Endothelial cell of umbilical vein (primary cell): ENCODE measurements around the gene KCNMB2.

Source experiments
- CTCF ChIP-seq, 2 donors: IDR thresholded peaks; 1 replicate in 1 of 2; 2 replicates in 1 of 2; pipeline ENCODE4 v1.5.1; 2011; ENCODE audit warnings: low read length in 2 of 2, mild to moderate bottlenecking in 2 of 2, moderate library complexity in 2 of 2, control low read depth in 1 of 2, inconsistent platforms in 1 of 2, low read depth in 1 of 2; ENCODE audit not compliant: insufficient read depth in 1 of 2; ENCODE audit errors: extremely low read depth in 1 of 2
- EZH2 ChIP-seq: IDR thresholded peaks from 2 replicates; pipeline ENCODE4 v1.6.1; 2012; ENCODE audit warnings: borderline replicate concordance, low read depth, mild to moderate bottlenecking, moderate library complexity, low read length, inconsistent platforms; ENCODE audit not compliant: severe bottlenecking
- FOS ChIP-seq: IDR thresholded peaks from 2 replicates; pipeline ENCODE4 v1.6.1; 2011; ENCODE audit warnings: mild to moderate bottlenecking, low read length, moderate library complexity, borderline replicate concordance; ENCODE audit not compliant: insufficient read depth
- GATA2 ChIP-seq: IDR thresholded peaks from 2 replicates; pipeline ENCODE4 v1.7.0; 2011; ENCODE audit warnings: low read depth, mild to moderate bottlenecking, moderate library complexity, mixed read lengths, low read length; ENCODE audit not compliant: insufficient read length, insufficient read depth
- JUN ChIP-seq: IDR thresholded peaks from 2 replicates; pipeline ENCODE4 v1.6.1; 2011; ENCODE audit warnings: borderline replicate concordance, low read depth; ENCODE audit not compliant: insufficient read length, insufficient read depth
- MAX ChIP-seq: IDR thresholded peaks from 2 replicates; pipeline ENCODE4 v1.6.1; 2011; ENCODE audit not compliant: insufficient read depth, insufficient read length
- POLR2A ChIP-seq: IDR thresholded peaks from 2 replicates; pipeline ENCODE4 v1.6.1; 2012; ENCODE audit warnings: low read depth, mild to moderate bottlenecking, control low read depth, low read length
- POLR2AphosphoS5 ChIP-seq: IDR thresholded peaks from 2 replicates; pipeline ENCODE4 v1.6.1; 2012; ENCODE audit warnings: low read depth, mild to moderate bottlenecking, control low read depth, low read length, moderate library complexity; ENCODE audit not compliant: insufficient read depth

GRCh38 chr3:178739720-178740119, 203.5 kb downstream of the KCNMB2 start:
- no peak for TF ChIP-seq CTCF (IDR thresholded peaks at IDR 0.05; ENCODE audit: extremely low read depth in 1 of 2, insufficient read depth in 1 of 2, low read depth in 1 of 2, low read length in 2 of 2)
- no peak for TF ChIP-seq POLR2A
- TF ChIP-seq FOS: no peak
- TF ChIP-seq POLR2AphosphoS5: no peak
- no peak for TF ChIP-seq GATA2
- no peak for TF ChIP-seq MAX
- TF ChIP-seq EZH2: no peak
- TF ChIP-seq JUN: no peak
